K562 (cell line): ENCODE measurements around the gene EIF2S3. TPM values are rescaled to one million over a fixed set of nuclear protein-coding genes. Genes with fewer than 3 reads are reported as not detected.

Source experiments
- BRD9 ChIP-seq: fragments of 450-650 bp; IDR thresholded peaks from 2 replicates; pipeline ENCODE4 v1.6.1; 2018; ENCODE audit warnings: low read depth; ENCODE audit not compliant: partially characterized antibody
- HDAC3 ChIP-seq: fragments of 450-650 bp; IDR thresholded peaks from 2 replicates; pipeline ENCODE4 v1.6.1; 2018; ENCODE audit warnings: borderline replicate concordance, mild to moderate bottlenecking, moderate library complexity; ENCODE audit not compliant: partially characterized antibody
- HIVEP1 ChIP-seq: fragments of 250-450 bp; sonication (Bioruptor Pico); IDR thresholded peaks from 2 replicates; pipeline ENCODE4 v1.4.0; 2020; ENCODE audit warnings: mild to moderate bottlenecking
- JUN ChIP-seq, 2 experiments: sonication (generic) in 1 of 2; formaldehyde crosslinking in 1 of 2; IDR thresholded peaks; 2 replicates each; pipeline versions ENCODE4 v1.6.1 to v1.8.0; 2012 to 2022; ENCODE audit warnings: borderline replicate concordance in 2 of 2, mild to moderate bottlenecking in 2 of 2, improper control_type of control experiment in 1 of 2, low read depth in 1 of 2, low read length in 1 of 2, missing genetic modification reagents in 1 of 2
- KLF10 ChIP-seq: fragments of 250-450 bp; sonication (Bioruptor Pico); IDR thresholded peaks from 2 replicates; pipeline ENCODE4 v1.6.1; 2021; ENCODE audit warnings: matching md5 sums
- LEF1 ChIP-seq: fragments of 450-650 bp; IDR thresholded peaks from 2 replicates; pipeline ENCODE4 v1.6.1; 2016; ENCODE audit warnings: mild to moderate bottlenecking
- MEF2A ChIP-seq: IDR thresholded peaks from 2 replicates; pipeline ENCODE4 v1.6.1; 2011; ENCODE audit warnings: low read depth, mild to moderate bottlenecking, low read length, moderate library complexity; ENCODE audit not compliant: control insufficient read depth
- NBN ChIP-seq: fragments of 450-650 bp; IDR thresholded peaks from 2 replicates; pipeline ENCODE4 v1.6.1; 2016; ENCODE audit warnings: low read depth, mild to moderate bottlenecking
- NELFE ChIP-seq: IDR thresholded peaks from 2 replicates; pipeline ENCODE4 v1.6.1; 2011; ENCODE audit warnings: mild to moderate bottlenecking; ENCODE audit not compliant: insufficient read depth, insufficient read length
- NFIX ChIP-seq: fragments of 250-450 bp; sonication (Bioruptor Pico); IDR thresholded peaks from 2 replicates; pipeline ENCODE4 v1.4.0; 2020; ENCODE audit warnings: low read depth, mild to moderate bottlenecking, moderate library complexity
- NRF1 ChIP-seq, 2 experiments: fragments of 450-650 bp; IDR thresholded peaks in 1 of 2; conservative IDR thresholded peaks in 1 of 2; 2 replicates each; pipeline ENCODE4 v1.6.1; 2014; ENCODE audit warnings: mild to moderate bottlenecking in 2 of 2
- OTX1 ChIP-seq: fragments of 450-650 bp; formaldehyde crosslinking; IDR thresholded peaks from 2 replicates; pipeline ENCODE4 v1.4.0; 2022; ENCODE audit warnings: mild to moderate bottlenecking
- PRDM10 ChIP-seq: fragments of 450-650 bp; IDR thresholded peaks from 2 replicates; pipeline ENCODE4 v1.6.1; 2018; ENCODE audit not compliant: partially characterized antibody
- RBM22 ChIP-seq: fragments of 200-400 bp; formaldehyde crosslinking; IDR thresholded peaks from 2 replicates; pipeline ENCODE4 v1.6.1; 2018; ENCODE audit warnings: low read length, low read depth; ENCODE audit not compliant: poor library complexity, severe bottlenecking
- RBM34 ChIP-seq: fragments of 200-400 bp; formaldehyde crosslinking; IDR thresholded peaks from 2 replicates; pipeline ENCODE4 v1.6.1; 2018; ENCODE audit warnings: low read length, borderline replicate concordance; ENCODE audit not compliant: insufficient read depth
- SNIP1 ChIP-seq: fragments of 450-650 bp; IDR thresholded peaks from 2 replicates; pipeline ENCODE4 v1.7.1; 2017; ENCODE audit warnings: low read depth, mild to moderate bottlenecking
- TEAD2 ChIP-seq: fragments of 450-650 bp; IDR thresholded peaks from 2 replicates; pipeline ENCODE4 v1.6.1; 2016; ENCODE audit warnings: missing genetic modification characterization, control low read depth, missing compliant biosample characterization
- XRCC4 ChIP-seq: IDR thresholded peaks from one replicate; pipeline ENCODE4 v1.6.1; 2011; ENCODE audit not compliant: insufficient read depth, insufficient read length; ENCODE audit errors: extremely low read depth
- ZFP1 ChIP-seq: fragments of 450-650 bp; formaldehyde crosslinking; IDR thresholded peaks from 2 replicates; pipeline ENCODE4 v1.4.0; 2020; ENCODE audit warnings: mild to moderate bottlenecking, mixed read lengths
- ZFPM2 ChIP-seq: fragments of 250-450 bp; sonication (Bioruptor Pico); IDR thresholded peaks from 2 replicates; pipeline ENCODE4 v1.5.1; 2022; ENCODE audit warnings: mild to moderate bottlenecking
- ZNF133 ChIP-seq: fragments of 250-450 bp; sonication (Bioruptor Pico); IDR thresholded peaks from 2 replicates; pipeline ENCODE4 v1.4.0; 2020; ENCODE audit warnings: mild to moderate bottlenecking
- ZNF212 ChIP-seq: fragments of 450-650 bp; formaldehyde crosslinking; IDR thresholded peaks from 2 replicates; pipeline ENCODE4 v1.4.0; 2020; ENCODE audit warnings: mild to moderate bottlenecking
- polyA plus RNA-seq, 8 experiments: library from polyadenylated mRNA; depleted of rRNA in 4 of 8; stranded (reverse) in 5 of 8; unstranded in 3 of 8; fragments of >200 nt; fragmentation: Nextera tagmentation in 2 of 8; fragmentation: Illumina TruSeq in 1 of 8; extraction: Ambion mirVana in 2 of 8; extraction: Trizol in 1 of 8; gene quantifications; 2 replicates each; pipeline versions ENCODE4 v1.2.1 to v1.2.3, GENCODE V29; 2011 to 2014; ENCODE audit warnings: inconsistent platforms in 1 of 8, missing spikeins in 1 of 8
- total RNA-seq, 7 experiments: library from RNA; depleted of rRNA in 6 of 7; stranded (reverse); fragments of >200 nt in 6 of 7; fragmentation: Illumina TruSeq in 2 of 7; extraction: Trizol in 2 of 7; gene quantifications; 2 replicates each; pipeline versions ENCODE4 v1.2.1 to v1.2.3, GENCODE V29; 2011 to 2021; ENCODE audit warnings: low replicate concordance in 1 of 7
- TF ChIP-seq, protein P1 (sequence below): fragments of 250-450 bp; sonication (Bioruptor Pico); IDR thresholded peaks from 2 replicates; pipeline ENCODE4 v1.8.0; 2022; ENCODE audit warnings: moderate library complexity, mild to moderate bottlenecking, inconsistent platforms
- TF ChIP-seq, protein P2 (sequence below): sonication (generic); formaldehyde crosslinking; IDR thresholded peaks from 2 replicates; pipeline ENCODE4 v1.8.1; 2023; ENCODE audit warnings: mild to moderate bottlenecking, missing genetic modification reagents

The EIF2S3 gene
- total and polyA plus RNA-seq, 9 of the 15 experiments (the other 6 are each of a cell fraction or from before 2014, with no cell fraction given): 148 to 439 (median 275) TPM

- TF ChIP-seq NBN (no peak), SNIP1 (no peak), ZNF212 (CRISPR knock-in tag) (no peak), NRF1 (conservative IDR thresholded peaks at IDR 0.05 in 1 of 2, IDR thresholded peaks at IDR 0.05 in 1 of 2) (no peak), NELFE (no peak), XRCC4 (no peak), NFIX (no peak), OTX1 (no peak), RBM34 (no peak), HDAC3 (no peak), RBM22 (peak; percentile 99), KLF10 (CRISPR knock-in tag) (no peak), BRD9 (no peak), TEAD2 (no peak), ZFP1 (CRISPR knock-in tag) (no peak), LEF1 (no peak), PRDM10 (no peak), ZNF133 (no peak), JUN (IDR thresholded peaks at IDR 0.05; ENCODE audit: borderline replicate concordance, low read depth, low read length) (no peak), JUN (CRISPR knock-in tag; IDR thresholded peaks at IDR 0.05; ENCODE audit: borderline replicate concordance) (0 out of 2 replicates have a peak, but pooled peaks have one; percentile 23), HIVEP1 (CRISPR knock-in tag) (no peak), MEF2A (no peak), ZFPM2 (CRISPR knock-in tag) (no peak)
- TF ChIP-seq, protein P1, sequence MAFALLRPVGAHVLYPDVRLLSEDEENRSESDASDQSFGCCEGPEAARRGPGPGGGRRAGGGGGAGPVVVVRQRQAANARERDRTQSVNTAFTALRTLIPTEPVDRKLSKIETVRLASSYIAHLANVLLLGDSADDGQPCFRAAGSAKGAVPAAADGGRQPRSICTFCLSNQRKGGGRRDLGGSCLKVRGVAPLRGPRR: no peak
- TF ChIP-seq, protein P2, sequence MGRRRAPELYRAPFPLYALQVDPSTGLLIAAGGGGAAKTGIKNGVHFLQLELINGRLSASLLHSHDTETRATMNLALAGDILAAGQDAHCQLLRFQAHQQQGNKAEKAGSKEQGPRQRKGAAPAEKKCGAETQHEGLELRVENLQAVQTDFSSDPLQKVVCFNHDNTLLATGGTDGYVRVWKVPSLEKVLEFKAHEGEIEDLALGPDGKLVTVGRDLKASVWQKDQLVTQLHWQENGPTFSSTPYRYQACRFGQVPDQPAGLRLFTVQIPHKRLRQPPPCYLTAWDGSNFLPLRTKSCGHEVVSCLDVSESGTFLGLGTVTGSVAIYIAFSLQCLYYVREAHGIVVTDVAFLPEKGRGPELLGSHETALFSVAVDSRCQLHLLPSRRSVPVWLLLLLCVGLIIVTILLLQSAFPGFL (CRISPR knock-in tag): no peak
Observed at GRCh38 chrX:24024819-24025740, 29.7 kb upstream of the EIF2S3 start (continued).
